ENCODE data around the gene MAP3K20. TPM values are rescaled to one million over a fixed set of nuclear protein-coding genes. Genes with fewer than 3 reads are reported as not detected.
A peak's percentile ranks its signal among the peaks of the same experiment; 100 is the strongest.
"Not testable (repeated sequence)": the region's sequence is repeated elsewhere in the genome, so short reads cannot be mapped to it uniquely, and the experiment has no call there.

Gene MAP3K20
- 28.5 and 39.9 TPM in 2 replicates for total RNA-seq
- polyA plus RNA-seq (2012), result 13.5 TPM

GRCh38 chr2:173075781-173076580 lies at the start of gene MAP3K20:
Gene MAP3K20, plus strand, starts transcription at chr2:173075846. Its CDS starts 15,186 bp downstream, at chr2:173091032.
- peak; percentile 77 for DNase-seq (ENCODE audit: low read depth)

- no peak for DNase-seq (ENCODE audit: low read depth)
Measured at GRCh38 chr2:173026479-173026878, 49.2 kb upstream of the MAP3K20 start.

- peak; percentile 91 for DNase-seq (ENCODE audit: low read depth)
Measured at GRCh38 chr2:173027181-173028128, 48.2 kb upstream of the MAP3K20 start.

- DNase-seq (ENCODE audit: low read depth), result no peak
Measured at GRCh38 chr2:173028141-173028540, 47.5 kb upstream of the MAP3K20 start.

GRCh38 chr2:173028671-173029070 lies 47.0 kb upstream of the MAP3K20 start:
- no peak for DNase-seq (ENCODE audit: low read depth)

- peak; percentile 31 for DNase-seq (ENCODE audit: low read depth)
Measured at GRCh38 chr2:173030561-173031490, 44.8 kb upstream of the MAP3K20 start.

- no peak for DNase-seq (ENCODE audit: low read depth)
Measured at GRCh38 chr2:173032032-173032431, 43.6 kb upstream of the MAP3K20 start.

GRCh38 chr2:173033084-173033483 lies 42.6 kb upstream of the MAP3K20 start:
- DNase-seq (ENCODE audit: low read depth), result no peak

GRCh38 chr2:173034143-173034542 lies 41.5 kb upstream of the MAP3K20 start:
- no peak for DNase-seq (ENCODE audit: low read depth)

- DNase-seq (ENCODE audit: low read depth), result no peak
Measured at GRCh38 chr2:173037245-173038120, 38.2 kb upstream of the MAP3K20 start.

- not testable (repeated sequence) for DNase-seq (ENCODE audit: low read depth)
Measured at GRCh38 chr2:173038257-173038656, 37.4 kb upstream of the MAP3K20 start.

GRCh38 chr2:173040729-173041128 lies 34.9 kb upstream of the MAP3K20 start:
- DNase-seq (ENCODE audit: low read depth), result no peak

- DNase-seq (ENCODE audit: low read depth), result no peak
Measured at GRCh38 chr2:173043476-173043875, 32.2 kb upstream of the MAP3K20 start.

- no peak for DNase-seq (ENCODE audit: low read depth)
Measured at GRCh38 chr2:173043897-173044519, 31.6 kb upstream of the MAP3K20 start.

GRCh38 chr2:173044686-173045085 lies 31.0 kb upstream of the MAP3K20 start:
- no peak for DNase-seq (ENCODE audit: low read depth)

- DNase-seq (ENCODE audit: low read depth), result no peak
Measured at GRCh38 chr2:173045181-173045580, 30.5 kb upstream of the MAP3K20 start.

- no peak for DNase-seq (ENCODE audit: low read depth)
Measured at GRCh38 chr2:173048522-173048896, 27.1 kb upstream of the MAP3K20 start.

GRCh38 chr2:173048897-173049661 lies 26.6 kb upstream of the MAP3K20 start:
- DNase-seq (ENCODE audit: low read depth), result peak; percentile 90

GRCh38 chr2:173049831-173050230 lies 25.8 kb upstream of the MAP3K20 start:
- DNase-seq (ENCODE audit: low read depth), result no peak

All from myocyte (in vitro differentiated cells).